Fibroblast of peridontal ligament (primary cell): Measurements from ENCODE around the gene RET.

ENCODE experiments used
- DNase-seq: peaks from one replicate; pipeline ENCODE4 v3.0.0-alpha.2; 2010; ENCODE audit errors: extremely low read depth

RET gene

DNA sequence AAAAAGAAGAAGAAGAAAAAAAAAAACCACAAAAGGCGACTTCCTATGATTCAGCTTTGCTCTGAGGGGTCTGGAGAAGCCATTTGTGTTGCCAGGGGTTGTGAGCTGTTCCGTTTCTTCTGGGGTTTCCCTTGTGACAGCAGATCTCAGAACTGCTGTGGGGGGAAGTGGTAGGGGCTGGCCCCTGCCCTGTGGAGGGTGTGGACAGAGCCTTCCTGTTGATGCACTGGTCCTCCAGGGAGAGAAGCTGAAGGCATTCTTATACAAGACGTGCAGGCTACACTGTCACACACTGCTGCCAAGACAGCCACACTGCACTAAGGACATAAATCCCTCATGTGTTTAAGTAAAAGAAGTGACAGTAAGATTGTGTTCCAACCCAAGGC lies 44.1 kb downstream of the RET start:
- DNase-seq, result no peak

DNA sequence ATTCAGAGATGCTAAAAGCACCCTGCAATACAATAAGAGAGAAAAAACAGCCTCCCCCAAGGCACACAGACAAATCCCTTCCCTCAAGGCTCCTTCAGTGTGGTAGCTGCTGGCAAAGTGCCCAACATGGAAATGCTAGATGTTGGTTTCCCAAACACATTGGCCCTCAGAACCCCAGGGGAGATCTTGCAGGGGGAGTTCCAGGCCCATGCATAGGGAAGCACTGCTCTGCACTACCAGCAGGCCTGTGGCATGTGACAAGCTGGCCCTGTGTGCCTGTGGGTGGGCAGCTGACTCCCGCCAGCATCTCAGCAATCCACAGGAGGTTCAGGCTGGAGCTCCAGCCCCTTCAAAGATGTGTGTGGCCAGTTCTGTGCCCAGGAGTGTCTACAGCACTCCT lies 44.6 kb downstream of the RET start:
- peak; percentile 46 for DNase-seq

DNA sequence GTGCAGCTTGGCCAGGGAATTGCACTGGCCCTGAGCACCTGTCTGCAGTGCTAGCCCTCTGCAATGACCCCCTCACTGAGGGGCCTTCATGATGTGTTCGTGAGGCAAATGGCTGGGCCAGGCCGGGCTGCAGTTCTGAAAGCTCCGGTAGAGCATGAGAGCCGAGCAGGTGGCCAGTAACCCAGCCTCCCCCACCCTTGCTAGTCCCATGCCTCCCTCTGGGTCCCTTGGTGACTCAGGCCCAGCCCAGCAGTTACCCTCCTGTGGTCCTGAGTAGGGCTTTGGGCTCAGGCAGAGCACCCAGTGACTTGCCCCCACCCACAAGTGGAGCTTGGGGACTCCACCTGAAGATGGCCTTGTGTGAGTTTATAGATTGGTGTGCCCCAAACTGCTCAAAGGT lies 45.2 kb downstream of the RET start:
- DNase-seq, result no peak

DNA sequence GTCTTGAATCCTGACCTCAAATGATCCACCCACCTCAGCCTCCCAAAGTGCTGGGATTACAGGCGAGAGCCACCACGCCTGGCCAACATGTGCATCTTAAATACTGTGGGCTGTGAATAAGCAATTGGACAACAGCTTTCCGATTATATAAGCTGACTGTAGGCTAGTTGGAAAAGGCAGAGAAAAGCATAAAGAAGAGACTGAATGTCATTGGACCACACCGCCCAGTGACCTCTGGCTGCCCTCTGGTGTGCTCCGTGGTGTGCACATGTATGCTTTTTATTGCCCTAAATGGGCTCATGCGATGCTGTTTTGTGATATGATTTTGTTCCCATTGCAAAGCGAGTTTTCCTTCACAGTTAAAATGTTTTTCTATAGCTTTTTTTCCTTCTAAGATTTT lies 46.0 kb downstream of the RET start:
- no peak for DNase-seq

DNA sequence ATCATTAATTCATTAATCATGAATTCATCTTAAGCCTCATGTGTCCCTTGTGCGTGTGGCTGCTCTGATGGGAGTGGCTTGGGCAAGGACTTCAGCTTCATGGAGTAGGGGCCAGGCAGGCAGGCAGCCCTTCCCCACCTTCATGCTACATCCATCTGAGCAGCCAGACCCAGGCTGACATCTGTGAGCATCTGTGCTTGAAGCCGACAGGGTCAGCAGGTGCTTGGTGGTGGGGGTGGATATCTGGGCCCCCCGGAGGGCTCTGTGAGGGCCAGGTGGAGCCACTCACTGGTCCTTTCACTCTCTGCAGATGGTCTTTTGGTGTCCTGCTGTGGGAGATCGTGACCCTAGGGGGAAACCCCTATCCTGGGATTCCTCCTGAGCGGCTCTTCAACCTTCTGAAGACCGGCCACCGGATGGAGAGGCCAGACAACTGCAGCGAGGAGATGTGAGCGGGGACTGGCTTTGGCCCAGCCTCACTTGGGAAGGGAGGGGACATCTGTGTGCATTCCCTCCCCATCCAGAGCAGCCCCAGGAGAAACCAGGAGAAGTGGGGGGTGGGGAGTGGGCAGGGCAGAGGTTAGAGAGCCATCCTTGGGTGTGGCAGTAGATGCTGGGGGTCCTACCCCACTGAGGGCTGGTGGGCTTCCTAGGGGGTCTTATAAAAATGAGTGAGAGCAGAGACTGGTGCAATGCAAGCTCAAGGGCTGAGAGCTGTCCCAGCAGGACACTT lies 46.7 kb downstream of the RET start:
- no peak for DNase-seq

DNA sequence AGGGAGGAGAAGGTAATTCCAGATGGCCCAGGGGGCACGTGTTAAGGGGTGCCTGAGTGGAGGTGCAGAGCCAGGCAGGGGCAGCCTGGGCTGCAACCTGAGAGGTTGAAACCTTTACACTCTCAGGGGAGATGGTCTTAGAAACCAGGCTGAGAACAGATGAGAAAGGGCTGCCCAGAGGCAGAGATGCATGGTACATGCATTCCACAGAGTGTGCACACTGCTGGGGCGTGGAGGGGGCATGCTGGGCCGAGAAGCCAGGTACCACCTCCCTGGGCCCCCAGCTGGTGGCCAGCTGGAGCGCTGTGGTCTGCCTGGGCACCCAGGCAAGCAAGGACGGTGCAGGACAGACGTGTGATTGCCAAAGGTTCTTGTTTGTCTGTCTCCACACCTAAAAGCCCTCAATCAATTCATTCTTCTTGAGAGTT lies 47.2 kb downstream of the RET start:
- DNase-seq, result no peak

DNA sequence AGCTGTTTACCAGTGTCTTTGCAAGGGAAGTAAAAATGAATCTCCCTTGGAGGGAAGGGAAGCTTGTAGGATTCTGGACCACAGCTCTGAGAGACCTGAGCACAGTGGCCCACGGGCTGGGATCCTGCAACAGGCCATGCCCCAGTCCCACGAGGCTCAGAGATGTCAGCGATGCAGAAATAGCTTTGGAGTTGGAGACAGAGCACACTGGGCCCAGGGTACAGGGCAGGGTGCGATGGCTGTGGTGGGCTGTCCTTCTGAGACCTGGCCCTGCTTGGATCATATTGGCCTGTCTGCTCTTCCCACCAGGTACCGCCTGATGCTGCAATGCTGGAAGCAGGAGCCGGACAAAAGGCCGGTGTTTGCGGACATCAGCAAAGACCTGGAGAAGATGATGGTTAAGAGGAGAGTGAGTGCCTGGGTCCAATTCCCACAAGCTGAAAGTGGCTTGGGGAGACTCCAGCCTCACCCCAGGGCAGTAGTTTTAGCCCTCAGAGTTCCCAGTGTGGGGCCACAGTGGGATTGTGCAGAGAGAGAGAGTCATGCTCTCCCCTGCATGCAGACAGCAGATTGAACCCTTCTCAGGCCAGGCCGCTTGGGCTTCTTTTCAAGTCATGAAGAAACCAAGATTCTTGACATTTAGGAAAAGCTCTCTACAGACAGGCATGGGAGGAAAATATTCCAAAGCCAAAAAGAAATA lies 47.9 kb downstream of the RET start:
- DNase-seq, result peak; percentile 8

DNA sequence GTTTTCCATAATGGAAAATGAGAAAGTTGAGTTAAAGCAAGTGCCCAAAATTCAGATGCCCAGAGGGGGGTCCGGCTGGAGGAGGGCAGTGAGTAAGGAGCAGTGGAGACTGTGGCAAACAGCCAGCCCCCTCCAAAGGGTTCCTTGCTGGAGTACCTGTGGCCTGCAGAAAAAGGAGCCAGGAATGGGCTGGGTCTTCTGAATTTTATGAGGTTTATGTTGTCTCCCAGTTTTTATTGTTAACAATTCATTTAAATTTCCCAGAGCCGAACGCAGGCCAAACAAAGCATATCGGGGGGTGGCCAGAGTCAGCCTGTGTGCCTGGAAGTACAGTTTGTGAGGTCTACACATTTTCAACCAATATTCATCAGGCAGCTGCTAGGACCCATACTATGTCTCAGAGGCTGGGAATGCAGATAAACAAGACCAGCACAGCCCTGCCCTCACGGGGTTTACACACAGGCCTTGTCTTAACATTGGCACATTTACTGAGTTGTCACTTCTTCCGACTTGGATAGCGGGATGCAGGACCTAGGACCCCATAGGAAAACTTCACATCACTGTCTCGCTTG lies 48.5 kb downstream of the RET start:
- DNase-seq, result no peak

DNA sequence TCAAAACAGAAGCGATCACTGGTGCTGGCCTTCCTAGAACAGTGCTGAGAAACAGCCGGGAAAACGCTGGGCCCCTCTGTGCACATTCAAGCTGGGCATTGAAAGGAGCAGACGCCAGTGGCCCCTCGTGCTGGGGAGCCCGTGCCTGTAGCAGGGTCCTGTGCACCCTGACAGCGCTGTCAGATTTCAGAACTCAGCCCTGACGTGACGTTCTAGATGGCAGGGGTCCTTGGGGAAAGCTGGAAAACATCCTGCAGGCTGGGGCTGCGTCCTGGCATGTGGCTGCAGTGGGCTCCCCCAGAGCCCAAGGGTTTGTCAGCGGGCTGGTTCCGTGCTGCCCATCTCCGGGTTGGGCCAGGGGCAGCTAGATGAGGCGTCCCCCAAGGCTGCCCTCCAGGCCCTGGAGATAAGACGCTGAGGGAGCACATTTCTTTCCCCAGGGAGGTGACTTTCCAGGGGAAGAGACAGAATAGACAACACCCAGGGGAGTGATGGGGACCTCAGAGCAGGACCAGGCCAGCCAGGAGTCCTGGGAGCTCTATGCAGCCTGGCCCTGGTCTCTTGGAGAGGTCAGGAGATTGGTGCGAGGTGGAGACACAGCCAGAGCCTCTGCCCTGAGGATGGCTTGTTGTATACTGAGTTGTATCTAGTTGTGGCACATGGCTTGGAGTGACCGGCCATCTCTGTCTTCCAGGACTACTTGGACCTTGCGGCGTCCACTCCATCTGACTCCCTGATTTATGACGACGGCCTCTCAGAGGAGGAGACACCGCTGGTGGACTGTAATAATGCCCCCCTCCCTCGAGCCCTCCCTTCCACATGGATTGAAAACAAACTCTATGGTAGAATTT lies 49.2 kb downstream of the RET start:
- DNase-seq, result no peak

DNA sequence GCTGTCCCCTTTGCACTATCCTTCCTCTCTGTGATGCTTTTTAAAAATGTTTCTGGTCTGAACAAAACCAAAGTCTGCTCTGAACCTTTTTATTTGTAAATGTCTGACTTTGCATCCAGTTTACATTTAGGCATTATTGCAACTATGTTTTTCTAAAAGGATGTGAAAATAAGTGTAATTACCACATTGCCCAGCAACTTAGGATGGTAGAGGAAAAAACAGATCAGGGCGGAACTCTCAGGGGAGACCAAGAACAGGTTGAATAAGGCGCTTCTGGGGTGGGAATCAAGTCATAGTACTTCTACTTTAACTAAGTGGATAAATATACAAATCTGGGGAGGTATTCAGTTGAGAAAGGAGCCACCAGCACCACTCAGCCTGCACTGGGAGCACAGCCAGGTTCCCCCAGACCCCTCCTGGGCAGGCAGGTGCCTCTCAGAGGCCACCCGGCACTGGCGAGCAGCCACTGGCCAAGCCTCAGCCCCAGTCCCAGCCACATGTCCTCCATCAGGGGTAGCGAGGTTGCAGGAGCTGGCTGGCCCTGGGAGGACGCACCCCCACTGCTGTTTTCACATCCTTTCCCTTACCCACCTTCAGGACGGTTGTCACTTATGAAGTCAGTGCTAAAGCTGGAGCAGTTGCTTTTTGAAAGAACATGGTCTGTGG lies 50.0 kb downstream of the RET start:
- DNase-seq, result no peak

DNA sequence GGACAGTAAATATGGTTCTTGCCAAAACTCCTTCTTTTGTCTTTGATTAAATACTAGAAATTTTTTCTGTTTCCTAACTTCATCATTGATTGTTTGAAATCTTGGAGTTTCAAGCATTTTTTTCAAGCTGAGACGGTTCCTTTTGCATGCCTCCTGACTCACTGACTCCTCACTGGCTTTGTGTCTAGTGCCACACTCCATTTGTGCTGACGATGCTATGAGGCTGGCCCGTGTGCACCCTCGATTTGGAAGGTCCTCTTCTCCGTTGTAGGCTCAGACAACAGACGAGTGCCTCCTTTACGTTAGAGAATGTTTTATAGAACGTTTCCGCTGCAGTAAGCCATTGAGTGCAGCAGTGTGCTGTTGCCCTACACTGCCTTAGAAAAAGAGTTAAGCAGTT lies 50.6 kb downstream of the RET start:
- DNase-seq, result no peak

DNA sequence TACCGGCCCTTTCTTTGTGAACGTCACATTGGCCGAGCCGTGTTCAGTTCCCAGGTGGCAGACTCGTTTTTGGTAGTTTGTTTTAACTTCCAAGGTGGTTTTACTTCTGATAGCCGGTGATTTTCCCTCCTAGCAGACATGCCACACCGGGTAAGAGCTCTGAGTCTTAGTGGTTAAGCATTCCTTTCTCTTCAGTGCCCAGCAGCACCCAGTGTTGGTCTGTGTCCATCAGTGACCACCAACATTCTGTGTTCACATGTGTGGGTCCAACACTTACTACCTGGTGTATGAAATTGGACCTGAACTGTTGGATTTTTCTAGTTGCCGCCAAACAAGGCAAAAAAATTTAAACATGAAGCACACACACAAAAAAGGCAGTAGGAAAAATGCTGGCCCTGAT lies 51.5 kb downstream of the RET start:
- no peak for DNase-seq

DNA sequence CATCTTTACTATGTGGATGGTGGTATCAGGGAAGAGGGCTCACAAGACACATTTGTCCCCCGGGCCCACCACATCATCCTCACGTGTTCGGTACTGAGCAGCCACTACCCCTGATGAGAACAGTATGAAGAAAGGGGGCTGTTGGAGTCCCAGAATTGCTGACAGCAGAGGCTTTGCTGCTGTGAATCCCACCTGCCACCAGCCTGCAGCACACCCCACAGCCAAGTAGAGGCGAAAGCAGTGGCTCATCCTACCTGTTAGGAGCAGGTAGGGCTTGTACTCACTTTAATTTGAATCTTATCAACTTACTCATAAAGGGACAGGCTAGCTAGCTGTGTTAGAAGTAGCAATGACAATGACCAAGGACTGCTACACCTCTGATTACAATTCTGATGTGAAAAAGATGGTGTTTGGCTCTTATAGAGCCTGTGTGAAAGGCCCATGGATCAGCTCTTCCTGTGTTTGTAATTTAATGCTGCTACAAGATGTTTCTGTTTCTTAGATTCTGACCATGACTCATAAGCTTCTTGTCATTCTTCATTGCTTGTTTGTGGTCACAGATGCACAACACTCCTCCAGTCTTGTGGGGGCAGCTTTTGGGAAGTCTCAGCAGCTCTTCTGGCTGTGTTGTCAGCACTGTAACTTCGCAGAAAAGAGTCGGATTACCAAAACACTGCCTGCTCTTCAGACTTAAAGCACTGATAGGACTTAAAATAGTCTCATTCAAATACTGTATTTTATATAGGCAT lies 52.3 kb downstream of the RET start:
- peak; percentile 97 for DNase-seq

DNA sequence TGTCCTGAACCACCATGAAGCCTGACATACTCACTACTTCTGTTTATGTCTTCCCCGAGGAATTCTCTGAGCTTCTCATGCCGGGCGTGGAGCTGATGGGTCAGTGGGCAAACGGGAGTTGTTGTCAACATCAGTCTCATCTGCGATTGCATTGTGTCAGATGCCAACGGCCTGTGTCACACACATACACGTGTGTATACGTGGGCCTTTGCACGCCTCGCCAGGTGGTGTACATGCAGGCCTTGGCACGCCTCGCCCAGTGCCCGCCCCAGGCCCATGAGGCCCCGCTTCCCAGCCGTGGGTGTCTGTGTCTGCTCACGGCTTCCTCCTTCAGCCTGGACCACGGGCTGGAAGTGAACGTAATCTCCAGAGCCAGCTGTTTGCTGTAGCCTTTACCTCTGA lies 53.9 kb downstream of the RET start:
- DNase-seq, result no peak

DNA sequence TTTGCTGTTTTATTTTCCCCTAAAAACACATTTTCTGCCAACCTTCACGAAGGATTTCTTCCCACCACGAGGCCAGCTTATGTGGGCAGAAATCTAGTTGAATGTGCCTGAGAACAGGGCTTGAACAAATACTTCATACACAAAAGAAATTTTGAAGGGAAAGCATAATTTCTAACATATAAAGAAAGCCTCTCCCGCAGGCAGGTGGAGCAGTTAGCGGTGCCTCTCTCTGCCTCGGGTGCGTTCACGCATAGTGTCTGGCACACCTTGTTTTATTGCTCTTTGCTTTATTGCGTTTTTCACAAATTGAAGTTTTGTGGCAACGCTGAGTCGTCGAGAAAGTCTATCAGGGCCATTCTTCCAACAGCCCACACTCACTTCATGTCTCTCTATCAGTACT lies 54.4 kb downstream of the RET start:
- DNase-seq, result no peak

DNA sequence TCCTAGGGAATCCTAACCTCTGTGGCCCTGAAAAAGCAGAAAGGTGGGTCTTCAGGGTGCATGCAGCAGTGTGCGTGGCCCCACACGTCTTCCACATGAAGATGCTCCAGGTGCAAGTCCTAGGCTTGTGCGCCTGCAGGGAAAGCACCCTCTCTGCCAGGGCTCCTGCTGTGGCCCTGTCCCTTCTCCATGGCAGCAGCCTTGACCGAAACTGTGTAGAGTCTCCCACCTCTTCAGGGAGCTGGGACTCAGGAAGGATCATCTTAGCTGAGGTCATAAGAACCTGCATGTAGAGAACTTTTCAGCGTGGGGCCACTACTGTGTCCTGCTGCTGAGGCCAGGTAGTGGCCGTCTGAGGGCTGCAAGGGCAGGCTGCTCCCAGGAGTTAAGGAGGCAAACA lies 55.0 kb downstream of the RET start:
- no peak for DNase-seq

DNA sequence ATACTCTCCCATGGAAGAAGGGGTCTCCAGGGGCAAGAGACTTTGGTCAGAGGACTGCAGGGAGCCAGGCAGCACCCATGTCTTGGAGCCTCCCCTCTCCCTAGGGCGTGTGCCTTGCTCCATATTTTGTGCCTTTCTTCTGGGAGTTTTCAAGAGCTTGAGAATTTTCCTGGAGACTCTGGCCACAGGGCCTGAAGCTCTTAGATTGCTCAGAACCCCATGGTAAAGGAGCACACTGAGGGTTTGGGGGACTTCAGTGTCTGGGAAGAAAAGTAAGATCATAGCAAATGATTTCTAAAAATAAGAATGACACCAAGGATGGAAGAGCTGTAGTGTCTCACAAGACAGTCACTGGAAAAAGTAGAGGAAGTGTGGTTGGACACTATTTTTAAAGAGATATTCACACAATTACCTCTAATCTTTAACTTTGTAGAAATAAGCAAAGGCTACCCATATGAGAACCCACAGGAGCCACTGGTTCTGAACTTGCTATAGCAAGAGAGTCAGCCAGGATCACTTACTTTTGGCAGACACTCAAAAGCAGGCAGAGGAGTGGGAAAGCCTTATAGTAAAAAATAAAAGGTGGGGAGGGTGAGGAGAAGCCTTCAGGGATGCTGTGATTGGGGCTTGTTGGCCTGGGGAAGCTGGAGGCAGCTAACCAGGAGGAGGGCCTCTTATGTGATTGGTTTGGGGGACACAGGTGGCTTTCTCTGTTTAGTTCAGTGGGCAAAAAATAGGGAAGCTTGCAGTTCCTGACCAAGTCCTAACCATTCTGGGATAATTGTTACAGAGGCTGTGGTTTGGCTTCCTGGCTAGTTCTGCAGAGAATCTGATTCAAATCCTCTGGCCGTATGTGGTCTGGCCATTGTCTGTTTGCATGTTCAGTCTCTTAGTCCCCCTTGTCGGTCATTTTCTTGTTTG lies 56.3 kb downstream of the RET start:
- peak; percentile 13 for DNase-seq

DNA sequence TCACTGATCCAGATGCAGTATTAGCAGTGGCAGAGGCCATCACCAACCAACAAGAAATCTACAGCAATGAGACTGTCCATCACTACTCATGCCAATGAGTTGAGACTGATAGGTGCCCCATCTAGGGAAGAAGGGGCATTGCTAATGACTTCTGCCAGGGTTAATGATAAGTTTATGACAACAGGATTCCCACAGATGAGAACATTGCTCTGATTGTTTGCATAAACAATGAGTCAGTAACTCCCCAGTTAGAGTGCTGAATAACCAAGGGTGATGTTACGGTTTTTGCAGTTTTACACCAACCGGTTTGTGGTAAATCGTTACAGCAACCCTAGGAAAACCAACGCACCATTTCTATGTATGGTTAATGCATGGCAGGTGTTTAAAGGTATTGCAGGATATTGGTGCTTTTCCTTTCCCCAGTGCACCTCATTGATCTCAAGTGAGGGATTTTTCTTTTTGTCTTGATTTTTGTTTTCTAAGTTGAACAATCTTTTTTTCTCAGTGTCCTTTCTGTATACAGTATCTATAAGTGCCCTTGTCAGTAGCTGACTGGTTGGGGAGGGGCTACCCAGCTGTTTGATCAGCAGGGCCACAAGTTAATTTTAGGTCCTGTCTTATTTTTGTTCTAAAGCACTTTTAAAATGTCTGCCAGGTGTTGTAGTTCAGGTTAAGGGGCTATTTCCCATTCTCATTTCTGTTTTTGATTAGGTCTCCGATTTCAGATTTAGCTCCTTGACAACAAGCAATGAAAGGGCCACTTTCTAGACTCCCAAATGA lies 57.4 kb downstream of the RET start:
- DNase-seq, result no peak

DNA sequence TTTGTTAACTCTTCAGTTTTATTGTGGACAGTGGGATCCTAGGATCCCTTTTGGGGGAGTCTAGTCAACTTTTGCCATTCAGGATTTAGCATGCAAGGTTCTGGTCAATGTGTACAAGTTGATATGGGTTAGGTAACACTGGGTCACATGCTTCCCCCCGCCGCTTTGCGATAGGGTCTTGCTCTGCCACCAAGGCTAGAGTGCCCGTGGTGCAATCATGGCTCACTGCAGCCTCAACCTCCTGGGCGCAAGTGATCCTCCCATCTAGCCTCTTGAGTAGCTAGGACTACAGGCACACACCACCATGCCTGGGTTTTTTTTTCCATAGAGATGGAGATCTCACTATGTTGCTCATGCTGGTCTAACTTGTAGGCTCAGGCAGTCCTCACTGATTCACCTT lies 58.2 kb downstream of the RET start:
- no peak for DNase-seq
